WTC11 (cell line): ENCODE data around the gene TSSC4. TPM values are rescaled to one million over a fixed set of nuclear protein-coding genes. Genes with fewer than 3 reads are reported as not detected.
A peak's percentile ranks its signal among the peaks of the same experiment; 100 is the strongest.

Source experiments
- ATAC-seq: fragments of 200-7000 bp; cut with Tn5 transposase; 2 replicates; pipeline ENCODE4 v1.10.0; 2021; ENCODE audit warnings: mild to moderate bottlenecking, moderate library complexity
- CTCF ChIA-PET: fragments of 300-600 bp; sonication (Branson Sonifier 250); formaldehyde crosslinking; loops from one replicate; lab custom pipeline; 2021; ENCODE audit warnings: antibody characterized with exemption; lab: Charles Lee
- POLR2A ChIA-PET: fragments of 350-600 bp; sonication (Branson Sonifier 250); formaldehyde crosslinking; loops from one replicate; lab custom pipeline; 2021; ENCODE audit warnings: antibody characterized with exemption; lab: Charles Lee
- DNase-seq: peaks from one replicate; pipeline ENCODE4 v3.0.0; 2021; ENCODE audit warnings: low spot score
- H3K27ac Mint-ChIP-seq: 2 replicates; pipeline ENCODE4 v1.8.0; 2021; ENCODE audit warnings: mixed read lengths
- H3K27me3 Mint-ChIP-seq: 2 replicates; pipeline ENCODE4 v1.8.0; 2021; ENCODE audit warnings: low read depth, mild to moderate bottlenecking, moderate library complexity, mixed read lengths
- H3K36me3 Mint-ChIP-seq: 2 replicates; pipeline ENCODE4 v1.8.0; 2021; ENCODE audit warnings: mixed read lengths
- H3K4me1 Mint-ChIP-seq: 2 replicates; pipeline ENCODE4 v1.8.0; 2022; ENCODE audit warnings: mixed read lengths
- H3K4me3 Mint-ChIP-seq: 2 replicates; pipeline ENCODE4 v1.8.0; 2021; ENCODE audit warnings: mild to moderate bottlenecking, moderate library complexity, mixed read lengths
- H3K9me3 Mint-ChIP-seq: 2 replicates; pipeline ENCODE4 v1.8.0; 2021; ENCODE audit warnings: mixed read lengths
- ATF1 ChIP-seq: sonication (generic); formaldehyde crosslinking; IDR thresholded peaks from 2 replicates; pipeline ENCODE4 v1.8.1; 2023; ENCODE audit warnings: mild to moderate bottlenecking, moderate library complexity, missing genetic modification reagents
- CREM ChIP-seq: sonication (generic); formaldehyde crosslinking; IDR thresholded peaks from 2 replicates; pipeline ENCODE4 v1.8.1; 2022; ENCODE audit warnings: mild to moderate bottlenecking, missing genetic modification reagents, moderate library complexity
- ETV6 ChIP-seq: sonication (generic); formaldehyde crosslinking; IDR thresholded peaks from 2 replicates; pipeline ENCODE4 v1.8.1; 2022; ENCODE audit warnings: mild to moderate bottlenecking, missing genetic modification reagents
- FOXK1 ChIP-seq: sonication (generic); formaldehyde crosslinking; IDR thresholded peaks from 2 replicates; pipeline ENCODE4 v1.8.0; 2022; ENCODE audit warnings: mild to moderate bottlenecking, moderate library complexity, missing genetic modification reagents
- HMGXB4 ChIP-seq: sonication (generic); formaldehyde crosslinking; IDR thresholded peaks from 2 replicates; pipeline ENCODE4 v1.8.1; 2023; ENCODE audit warnings: mild to moderate bottlenecking, moderate library complexity, missing genetic modification reagents
- IRF2 ChIP-seq: sonication (generic); formaldehyde crosslinking; IDR thresholded peaks from 2 replicates; pipeline ENCODE4 v1.8.0; 2022; ENCODE audit warnings: low read depth, missing genetic modification reagents, borderline replicate concordance
- NFATC4 ChIP-seq: fragments of 250-450 bp; sonication (Bioruptor Pico); IDR thresholded peaks from 2 replicates; pipeline ENCODE4 v1.9.0; 2021; ENCODE audit warnings: mild to moderate bottlenecking
- NR2C2 ChIP-seq: sonication (generic); formaldehyde crosslinking; IDR thresholded peaks from 2 replicates; pipeline ENCODE4 v1.8.0; 2022; ENCODE audit warnings: mild to moderate bottlenecking, missing genetic modification reagents
- RELA ChIP-seq: sonication (generic); formaldehyde crosslinking; IDR thresholded peaks from 2 replicates; pipeline ENCODE4 v1.8.1; 2022; ENCODE audit warnings: missing genetic modification reagents, mild to moderate bottlenecking, borderline replicate concordance
- SOX15 ChIP-seq: fragments of 250-450 bp; sonication (Bioruptor Pico); IDR thresholded peaks from 2 replicates; pipeline ENCODE4 v1.9.0; 2021; ENCODE audit warnings: mild to moderate bottlenecking
- ZBTB21 ChIP-seq: sonication (generic); formaldehyde crosslinking; IDR thresholded peaks from 2 replicates; pipeline ENCODE4 v1.8.1; 2023; ENCODE audit warnings: mild to moderate bottlenecking, missing genetic modification reagents, borderline replicate concordance
- ZNF396 ChIP-seq: fragments of 250-450 bp; sonication (Bioruptor Pico); IDR thresholded peaks from 2 replicates; pipeline ENCODE4 v1.8.0; 2021; ENCODE audit warnings: mild to moderate bottlenecking, moderate library complexity, borderline replicate concordance
- ZNF416 ChIP-seq: fragments of 250-450 bp; sonication (Bioruptor Pico); IDR thresholded peaks from 2 replicates; pipeline ENCODE4 v1.9.0; 2021; ENCODE audit warnings: mild to moderate bottlenecking, inconsistent platforms
- ZNF425 ChIP-seq: fragments of 250-450 bp; sonication (Bioruptor Pico); conservative IDR thresholded peaks from 2 replicates; pipeline ENCODE4 v1.9.0; 2021; ENCODE audit warnings: mild to moderate bottlenecking
- total RNA-seq: library from RNA; stranded (reverse); gene quantifications from 3 replicates; pipeline ENCODE4 v1.2.3, GENCODE V29; 2021
- TF ChIP-seq, protein P1 (sequence below): sonication (generic); formaldehyde crosslinking; IDR thresholded peaks from 2 replicates; pipeline ENCODE4 v1.8.0; 2022; ENCODE audit warnings: mild to moderate bottlenecking, missing genetic modification reagents
- TF ChIP-seq, protein P2 (sequence below): fragments of 200-600 bp; IDR thresholded peaks from 2 replicates; pipeline ENCODE4 v1.8.0; 2022; ENCODE audit warnings: antibody characterized with exemption

TSSC4 gene
- total RNA-seq, 1 experiment from 2014 or later: 41.4 TPM

- TF ChIP-seq HMGXB4 (CRISPR knock-in tag) (no peak), ZNF425 (no peak), ZNF416 (CRISPR knock-in tag) (no peak), ETV6 (CRISPR knock-in tag) (no peak)
- TF ChIP-seq, protein P1, sequence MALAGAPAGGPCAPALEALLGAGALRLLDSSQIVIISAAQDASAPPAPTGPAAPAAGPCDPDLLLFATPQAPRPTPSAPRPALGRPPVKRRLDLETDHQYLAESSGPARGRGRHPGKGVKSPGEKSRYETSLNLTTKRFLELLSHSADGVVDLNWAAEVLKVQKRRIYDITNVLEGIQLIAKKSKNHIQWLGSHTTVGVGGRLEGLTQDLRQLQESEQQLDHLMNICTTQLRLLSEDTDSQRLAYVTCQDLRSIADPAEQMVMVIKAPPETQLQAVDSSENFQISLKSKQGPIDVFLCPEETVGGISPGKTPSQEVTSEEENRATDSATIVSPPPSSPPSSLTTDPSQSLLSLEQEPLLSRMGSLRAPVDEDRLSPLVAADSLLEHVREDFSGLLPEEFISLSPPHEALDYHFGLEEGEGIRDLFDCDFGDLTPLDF (CRISPR knock-in tag): no peak
Observed at GRCh38 chr11:2415171-2415570, 14.6 kb downstream of the TSSC4 start (continued).

DNA sequence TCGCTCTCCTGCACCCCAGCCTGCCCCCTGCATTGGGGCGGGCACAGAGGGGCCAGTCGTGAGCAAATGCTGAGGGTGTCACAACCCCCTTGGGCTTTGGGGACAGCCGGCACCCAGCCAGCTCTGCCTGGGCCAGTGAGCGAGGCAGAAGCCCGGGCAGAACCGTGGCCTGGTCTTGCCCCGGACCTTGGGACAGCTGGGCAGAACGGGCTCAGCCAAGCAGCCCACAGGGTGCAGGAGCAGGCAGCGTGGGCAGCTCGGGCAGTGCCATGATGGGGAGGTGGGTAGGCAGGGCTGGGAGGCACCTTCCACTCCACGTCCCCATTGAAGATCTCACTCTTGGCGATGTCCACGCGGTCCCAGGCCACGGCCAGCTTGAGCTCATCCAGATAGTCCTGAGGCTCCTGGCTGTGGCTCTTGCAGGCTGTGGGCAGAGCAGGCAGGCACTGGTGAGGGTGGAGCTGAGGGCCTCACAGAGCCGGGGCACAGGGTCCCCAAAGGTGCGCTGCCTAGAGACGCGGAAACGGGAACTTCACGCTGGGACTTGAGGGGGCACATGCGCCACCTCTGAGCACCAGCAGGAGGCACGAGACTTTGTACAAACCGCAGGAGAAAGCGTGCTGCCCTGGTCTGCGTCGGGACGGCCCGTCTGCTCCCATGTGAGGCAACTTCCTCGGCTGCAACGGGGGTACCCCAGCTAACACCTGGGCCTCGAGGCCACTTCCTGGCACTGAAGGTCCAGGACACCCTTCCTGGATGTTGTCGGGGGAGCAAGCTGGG lies 15.2 kb downstream of the TSSC4 start:
- no peaks in the 10 kb centered on the region for H3K27me3 Mint-ChIP-seq
- TF ChIP-seq, protein P2, sequence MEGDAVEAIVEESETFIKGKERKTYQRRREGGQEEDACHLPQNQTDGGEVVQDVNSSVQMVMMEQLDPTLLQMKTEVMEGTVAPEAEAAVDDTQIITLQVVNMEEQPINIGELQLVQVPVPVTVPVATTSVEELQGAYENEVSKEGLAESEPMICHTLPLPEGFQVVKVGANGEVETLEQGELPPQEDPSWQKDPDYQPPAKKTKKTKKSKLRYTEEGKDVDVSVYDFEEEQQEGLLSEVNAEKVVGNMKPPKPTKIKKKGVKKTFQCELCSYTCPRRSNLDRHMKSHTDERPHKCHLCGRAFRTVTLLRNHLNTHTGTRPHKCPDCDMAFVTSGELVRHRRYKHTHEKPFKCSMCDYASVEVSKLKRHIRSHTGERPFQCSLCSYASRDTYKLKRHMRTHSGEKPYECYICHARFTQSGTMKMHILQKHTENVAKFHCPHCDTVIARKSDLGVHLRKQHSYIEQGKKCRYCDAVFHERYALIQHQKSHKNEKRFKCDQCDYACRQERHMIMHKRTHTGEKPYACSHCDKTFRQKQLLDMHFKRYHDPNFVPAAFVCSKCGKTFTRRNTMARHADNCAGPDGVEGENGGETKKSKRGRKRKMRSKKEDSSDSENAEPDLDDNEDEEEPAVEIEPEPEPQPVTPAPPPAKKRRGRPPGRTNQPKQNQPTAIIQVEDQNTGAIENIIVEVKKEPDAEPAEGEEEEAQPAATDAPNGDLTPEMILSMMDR: 0 out of 2 replicates have a peak, but pooled peaks have one; percentile 24
- TF ChIP-seq NFATC4 (CRISPR knock-in tag): no peak
- TF ChIP-seq, all 79 proteins: peak for 1
- Mint-ChIP-seq H3K36me3 (no peaks in the 10 kb centered on the region), H3K4me1 (no peaks in the 10 kb centered on the region), H3K27ac (no peak overlapping the region), H3K9me3 (no peaks in the 10 kb centered on the region), H3K4me3 (no peak overlapping the region)
- POLR2A ChIA-PET: no interaction called here
- ATAC-seq (no peak), DNase-seq (no peak)
- CTCF ChIA-PET: interaction anchor here (2.0 kb wide), 1 partner anchor 111 kb away, joined by 9 read pairs; no protein-coding TSS in a partner anchor

DNA sequence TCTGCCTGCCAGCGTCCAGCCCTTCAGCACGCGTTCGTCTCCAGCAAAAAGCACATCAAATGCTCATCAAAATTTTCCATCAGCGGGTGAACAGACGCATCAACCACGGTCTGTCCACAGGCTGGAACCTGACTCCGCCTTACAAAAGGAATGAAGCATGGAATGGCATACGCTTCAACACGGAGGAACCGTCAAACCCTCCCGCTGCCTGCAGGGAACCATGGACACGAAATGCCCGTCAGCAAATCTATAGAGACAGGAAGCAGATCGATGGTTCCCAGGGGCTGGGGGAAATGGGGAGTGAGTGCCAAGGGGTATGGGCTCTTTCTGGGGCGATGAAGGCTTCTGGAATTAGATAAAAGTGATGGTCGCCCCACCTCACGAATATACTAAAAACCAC lies 16.2 kb downstream of the TSSC4 start:
- no peaks in the 10 kb centered on the region for H3K36me3 Mint-ChIP-seq
- no peak overlapping the region for H3K4me3 Mint-ChIP-seq
- no peak for TF ChIP-seq ZNF425
- TF ChIP-seq CREM (CRISPR knock-in tag): no peak
- TF ChIP-seq ZBTB21 (CRISPR knock-in tag): no peak
- TF ChIP-seq NR2C2 (CRISPR knock-in tag): no peak
- no peak for TF ChIP-seq SOX15 (CRISPR knock-in tag)
- no peak for TF ChIP-seq NFATC4 (CRISPR knock-in tag)
- TF ChIP-seq ZNF396 (CRISPR knock-in tag): no peak
- TF ChIP-seq FOXK1 (CRISPR knock-in tag): no peak
- no peak for TF ChIP-seq IRF2 (CRISPR knock-in tag)
- TF ChIP-seq RELA: no peak
- no peak for TF ChIP-seq ATF1 (CRISPR knock-in tag)
- H3K9me3 Mint-ChIP-seq: no peaks in the 10 kb centered on the region
- H3K27me3 Mint-ChIP-seq: no peaks in the 10 kb centered on the region
- no peak for ATAC-seq
- ChIA-PET POLR2A (no interaction called here), CTCF (interaction anchor here (0.8 to 7.6 kb wide), 4 partner anchors 15 to 230 kb away, joined by 4 to 398 read pairs (median 6); partner anchors contain the start of genes C11orf21, TSPAN32 and TSSC4)
- DNase-seq: no peak
- no peak overlapping the region for H3K27ac Mint-ChIP-seq
- H3K4me1 Mint-ChIP-seq: no peaks in the 10 kb centered on the region
